AG04450 (cell line): ENCODE results near the gene SIGLEC15. TPM values are rescaled to one million over a fixed set of nuclear protein-coding genes. Genes with fewer than 3 reads are reported as not detected.

ENCODE experiments used
- CTCF ChIA-PET: fragments of 300-600, 350-600 bp; formaldehyde crosslinking; extraction: SDS; loops from one replicate; lab custom pipeline; 2022; ENCODE audit warnings: antibody characterized with exemption, inconsistent platforms; lab: Charles Lee
- POLR2A ChIA-PET: fragments of 350-600 bp; formaldehyde crosslinking; extraction: SDS; loops from one replicate; lab custom pipeline; 2021; ENCODE audit warnings: antibody characterized with exemption, inconsistent platforms; lab: Yijun Ruan, JAX
- DNase-seq: peaks from one replicate; pipeline ENCODE4 v3.0.0-alpha.2; 2011; ENCODE audit warnings: low read depth, low spot score
- H3K27ac ChIP-seq: one replicate; pipeline ENCODE4 v1.5.1; 2012; ENCODE audit warnings: low read depth, low read length, control low read depth
- H3K27me3 ChIP-seq: one replicate; pipeline ENCODE4 v1.6.0; 2012; ENCODE audit warnings: low read length; ENCODE audit not compliant: control insufficient read depth, insufficient read depth
- H3K4me3 ChIP-seq: 2 replicates; pipeline ENCODE4 v1.5.1; 2011; ENCODE audit warnings: mild to moderate bottlenecking, low read depth, low read length, control low read depth
- H3K9me3 ChIP-seq: 2 replicates; pipeline ENCODE4 v1.5.1; 2012; ENCODE audit warnings: low read length; ENCODE audit not compliant: control insufficient read depth, insufficient read depth
- polyA plus RNA-seq: library from polyadenylated mRNA; depleted of rRNA; stranded (reverse); fragments of >200 nt; gene quantifications from 2 replicates; pipeline ENCODE4 v1.2.3, GENCODE V29; 2011
- TF ChIP-seq, protein P1 (sequence below): IDR thresholded peaks from 2 replicates; pipeline ENCODE4 v1.5.1; 2011; ENCODE audit warnings: low read depth, low read length, control low read depth, inconsistent platforms

The SIGLEC15 gene
- polyA plus RNA-seq, 1 experiment: 1.6 TPM

DNA sequence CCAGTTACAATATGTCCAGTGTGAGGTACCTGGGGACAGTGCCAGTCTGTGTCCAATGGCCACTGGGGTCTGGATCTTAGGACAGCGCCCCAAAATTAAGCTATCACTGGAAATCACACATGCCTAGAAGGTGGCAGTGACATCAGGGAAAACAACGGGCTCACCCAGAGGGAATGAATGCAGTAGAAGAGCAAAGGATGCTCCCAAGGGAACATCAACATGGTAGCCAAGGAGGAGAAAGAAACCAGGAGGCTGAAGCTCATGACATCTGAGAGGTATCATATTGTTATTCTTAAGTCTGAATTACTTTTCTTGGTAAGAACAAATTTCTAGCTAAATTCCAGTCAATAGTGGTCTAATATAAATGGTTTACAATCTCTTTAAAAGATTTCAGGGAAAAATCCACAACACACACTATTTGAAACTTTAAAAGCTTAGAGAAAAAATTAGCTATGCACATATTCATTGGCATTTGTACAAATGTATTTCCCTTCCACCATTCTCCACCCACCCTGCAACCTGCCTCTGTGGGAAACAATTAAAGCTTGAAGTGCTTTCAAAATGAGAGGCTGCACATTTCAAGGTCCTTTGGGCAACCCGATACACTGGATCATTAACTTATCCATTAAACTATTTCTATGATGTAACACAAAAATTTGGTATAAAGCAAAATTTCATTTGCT lies 55.5 kb downstream of the SIGLEC15 start:
- no peaks in the 10 kb centered on the region for H3K9me3 ChIP-seq
- no peak overlapping the region for H3K4me3 ChIP-seq
- H3K27me3 ChIP-seq: no peaks in the 10 kb centered on the region
- ChIA-PET CTCF (interaction anchor here (0.8 to 9.9 kb wide), 26 partner anchors 11 to 216 kb away, joined by 3 to 234 read pairs (median 4); partner anchors contain the start of gene SLC14A1), POLR2A (no interaction called here)
- TF ChIP-seq, protein P1, sequence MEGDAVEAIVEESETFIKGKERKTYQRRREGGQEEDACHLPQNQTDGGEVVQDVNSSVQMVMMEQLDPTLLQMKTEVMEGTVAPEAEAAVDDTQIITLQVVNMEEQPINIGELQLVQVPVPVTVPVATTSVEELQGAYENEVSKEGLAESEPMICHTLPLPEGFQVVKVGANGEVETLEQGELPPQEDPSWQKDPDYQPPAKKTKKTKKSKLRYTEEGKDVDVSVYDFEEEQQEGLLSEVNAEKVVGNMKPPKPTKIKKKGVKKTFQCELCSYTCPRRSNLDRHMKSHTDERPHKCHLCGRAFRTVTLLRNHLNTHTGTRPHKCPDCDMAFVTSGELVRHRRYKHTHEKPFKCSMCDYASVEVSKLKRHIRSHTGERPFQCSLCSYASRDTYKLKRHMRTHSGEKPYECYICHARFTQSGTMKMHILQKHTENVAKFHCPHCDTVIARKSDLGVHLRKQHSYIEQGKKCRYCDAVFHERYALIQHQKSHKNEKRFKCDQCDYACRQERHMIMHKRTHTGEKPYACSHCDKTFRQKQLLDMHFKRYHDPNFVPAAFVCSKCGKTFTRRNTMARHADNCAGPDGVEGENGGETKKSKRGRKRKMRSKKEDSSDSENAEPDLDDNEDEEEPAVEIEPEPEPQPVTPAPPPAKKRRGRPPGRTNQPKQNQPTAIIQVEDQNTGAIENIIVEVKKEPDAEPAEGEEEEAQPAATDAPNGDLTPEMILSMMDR: no peak
- no peak for DNase-seq
- H3K27ac ChIP-seq: no peak overlapping the region

DNA sequence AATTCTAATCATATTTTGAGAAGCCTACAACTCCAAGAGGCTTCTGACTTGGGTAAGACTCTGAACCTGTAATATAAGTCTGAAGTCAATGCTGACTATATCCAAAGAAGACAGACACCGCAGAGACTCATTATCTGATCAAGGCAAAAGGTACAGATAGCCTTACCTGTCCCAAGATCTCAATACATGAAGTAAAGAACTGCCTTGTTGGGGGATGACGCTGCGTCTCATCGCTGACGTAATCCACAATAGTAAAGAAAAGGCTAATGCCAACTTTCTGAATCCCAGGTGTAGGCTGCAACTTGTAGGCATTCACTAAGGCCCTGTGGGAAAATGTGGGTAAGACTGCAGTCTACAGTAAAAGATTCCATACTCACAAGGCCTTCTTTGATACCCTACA lies 62.1 kb downstream of the SIGLEC15 start:
- Histone ChIP-seq H3K4me3 (no peak overlapping the region), H3K27ac (no peak overlapping the region), H3K9me3 (no peaks in the 10 kb centered on the region), H3K27me3 (no peaks in the 10 kb centered on the region)
- POLR2A ChIA-PET: no interaction called here
- CTCF ChIA-PET: no interaction called here
- TF ChIP-seq, protein P1: no peak
- DNase-seq: no peak

- no peak for DNase-seq
- Histone ChIP-seq H3K4me3 (no peak overlapping the region), H3K27ac (no peak overlapping the region), H3K9me3 (no peaks in the 10 kb centered on the region), H3K27me3 (no peaks in the 10 kb centered on the region)
- TF ChIP-seq, protein P1: no peak
- ChIA-PET POLR2A (no interaction called here), CTCF (no interaction called here)
Observed at GRCh38 chr18:45889419-45890064, 64.1 kb downstream of the SIGLEC15 start.

GRCh38 chr18:45890606-45891005 lies 65.1 kb downstream of the SIGLEC15 start:
- Histone ChIP-seq H3K4me3 (no peak overlapping the region), H3K9me3 (no peaks in the 10 kb centered on the region), H3K27me3 (no peaks in the 10 kb centered on the region), H3K27ac (peak overlapping the region; percentile 25)
- ChIA-PET POLR2A (no interaction called here), CTCF (interaction anchor here (0.6 to 4.4 kb wide), 2 partner anchors 11 to 225 kb away, joined by 3 to 39 read pairs; no protein-coding TSS in a partner anchor)
- no peak for DNase-seq
- TF ChIP-seq, protein P1: no peak

DNA sequence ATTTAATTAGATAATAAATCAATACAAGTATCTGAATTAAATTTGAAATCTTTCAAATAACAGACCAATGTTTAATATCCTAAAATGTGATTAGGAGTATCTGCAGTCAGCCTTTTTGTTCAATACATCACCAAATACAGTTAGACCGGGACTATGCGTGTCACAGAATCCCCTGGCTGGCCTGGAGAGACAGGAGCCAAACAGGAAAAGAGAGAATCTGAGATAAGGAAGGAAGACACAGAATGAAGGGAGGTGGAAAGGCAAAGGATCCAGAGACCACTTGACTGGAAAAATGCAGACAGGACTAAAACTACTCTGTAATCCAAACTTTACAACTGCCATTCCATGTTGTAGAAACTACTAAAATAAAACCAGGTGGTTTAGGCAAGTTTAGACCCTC lies 66.3 kb downstream of the SIGLEC15 start:
- no peak overlapping the region for H3K27ac ChIP-seq
- no peaks in the 10 kb centered on the region for H3K27me3 ChIP-seq
- TF ChIP-seq, protein P1: no peak
- no peaks in the 10 kb centered on the region for H3K9me3 ChIP-seq
- ChIA-PET CTCF (interaction anchor here (4.4 kb wide), 1 partner anchor 12 kb away, joined by 39 read pairs; no protein-coding TSS in a partner anchor), POLR2A (no interaction called here)
- no peak for DNase-seq
- H3K4me3 ChIP-seq: no peak overlapping the region
